GM21381 (cell line): ENCODE data around the gene BRD4.

Experiments
- ATAC-seq: cut with Tn5 transposase; IDR thresholded peaks from one replicate; pipeline ENCODE4 v1.9.1; 2021; ENCODE audit warnings: mild to moderate bottlenecking, moderate library complexity; ENCODE audit not compliant: unreplicated experiment

BRD4 gene

DNA sequence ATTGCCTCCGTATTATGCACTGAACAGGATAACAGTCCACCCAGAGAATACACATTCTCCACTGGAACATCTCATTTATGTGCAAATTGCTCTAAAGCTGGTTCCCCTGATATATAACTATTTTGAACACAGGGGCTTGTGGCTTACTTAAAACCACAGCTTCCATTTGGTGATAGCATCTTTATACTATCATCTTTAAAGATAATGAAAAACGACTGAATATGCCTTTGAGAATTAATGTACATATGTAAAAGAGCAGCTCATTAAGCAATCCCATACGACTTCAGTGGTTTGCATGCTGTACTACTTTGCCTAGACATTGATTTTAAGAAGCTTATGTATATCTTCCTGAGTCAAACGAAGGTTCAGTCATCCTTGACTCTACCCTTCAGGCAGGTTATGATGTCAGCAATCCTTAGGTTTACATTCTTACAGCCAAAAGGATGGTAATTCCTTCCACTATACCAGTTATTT, 40.8 kb downstream of the BRD4 start:
- no peak for ATAC-seq

DNA sequence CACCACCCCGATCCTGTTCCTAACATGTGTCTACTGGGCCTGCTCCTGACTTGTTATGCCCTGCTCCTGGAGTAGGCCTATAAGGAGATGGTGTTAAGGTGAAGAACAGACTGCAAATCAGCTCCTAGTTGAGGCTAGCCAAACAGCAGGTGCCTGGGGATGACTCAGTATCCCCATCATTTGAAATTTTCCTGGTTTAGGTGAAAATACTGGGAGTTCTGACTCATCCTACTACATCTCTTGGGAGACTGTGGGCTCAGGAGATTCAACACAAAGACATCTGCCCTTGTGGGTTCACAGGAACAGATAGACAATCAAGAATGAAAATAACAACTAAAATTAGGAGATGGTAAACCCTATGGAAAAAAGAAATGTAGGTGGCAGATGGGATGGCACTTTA, 41.2 kb downstream of the BRD4 start:
- ATAC-seq = no peak

DNA sequence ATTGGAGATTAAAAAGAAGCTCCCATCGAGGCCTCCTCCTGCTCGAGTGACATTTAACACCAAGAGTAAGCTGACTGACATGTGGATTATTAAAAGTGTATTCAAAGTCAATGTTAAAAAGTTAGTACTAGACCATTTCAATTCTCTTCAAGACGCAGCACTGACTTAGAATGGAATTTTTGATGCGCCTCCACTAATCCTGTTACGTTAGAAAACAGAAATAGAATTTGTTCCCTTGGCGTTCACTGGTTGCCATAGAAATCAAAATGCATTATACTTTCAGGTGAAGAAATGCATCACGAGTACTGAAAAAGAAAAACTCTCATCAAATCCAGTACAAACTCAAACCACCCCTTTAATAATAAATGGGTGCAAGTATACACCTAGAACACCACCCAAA, 42.2 kb downstream of the BRD4 start:
- ATAC-seq = no peak

DNA sequence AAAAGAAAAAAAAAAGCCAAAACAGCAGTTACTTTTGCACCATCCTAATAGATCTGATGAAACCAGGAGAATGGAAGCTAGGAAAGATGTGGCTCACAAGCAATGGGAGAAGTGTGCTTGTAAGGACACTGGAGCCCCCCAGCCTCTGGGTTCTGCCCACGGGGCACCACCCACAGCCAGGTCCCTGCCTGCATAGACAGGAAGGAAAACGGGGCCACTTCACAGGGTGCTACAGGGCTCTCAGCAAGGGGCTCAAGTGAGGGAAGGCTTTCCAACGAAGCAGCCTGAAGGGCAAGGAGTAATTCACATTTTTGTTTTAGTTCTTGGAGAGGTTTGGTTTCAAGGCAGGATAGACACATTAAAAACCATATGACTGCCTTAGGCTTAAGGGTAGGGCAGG, 42.7 kb downstream of the BRD4 start:
- no peak for ATAC-seq

DNA sequence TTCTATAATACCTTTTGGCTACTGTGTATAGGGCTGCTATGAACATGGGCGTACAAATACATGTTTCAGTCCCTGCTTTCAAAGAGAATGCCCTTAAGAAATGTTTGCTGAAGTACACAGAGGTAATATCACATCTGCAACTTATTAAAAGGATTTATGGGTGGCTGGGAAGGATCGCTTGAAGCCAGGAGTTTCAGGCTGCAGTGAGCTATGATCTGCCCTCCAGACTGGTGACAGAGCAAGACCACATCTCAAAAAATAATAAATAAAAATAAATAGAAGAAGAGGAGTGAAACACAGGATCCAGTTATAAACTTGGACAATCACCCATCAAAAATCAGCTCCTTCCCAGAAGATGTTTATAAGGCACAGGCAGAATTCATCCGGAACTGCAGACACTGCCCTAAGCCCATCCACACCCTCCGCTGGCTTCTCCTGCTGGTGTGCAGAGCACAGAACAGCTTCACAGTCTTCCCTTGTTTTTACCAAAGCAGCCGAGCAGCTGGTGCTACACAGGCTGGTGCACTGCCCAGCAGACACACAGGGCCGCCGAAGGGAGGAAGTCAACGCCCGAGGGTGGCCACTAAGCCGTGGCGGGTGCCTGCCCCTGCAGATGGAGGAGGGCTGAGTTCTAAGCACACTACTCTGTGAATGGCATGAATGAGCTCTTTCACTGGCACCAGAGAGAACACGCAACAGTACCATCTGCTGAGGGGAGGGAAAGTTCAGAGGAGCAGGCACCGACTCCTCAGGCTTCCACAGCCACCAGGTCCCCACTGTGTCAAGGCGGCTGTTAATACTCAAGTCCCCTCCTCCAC, 44.0 kb downstream of the BRD4 start:
- ATAC-seq = no peak

DNA sequence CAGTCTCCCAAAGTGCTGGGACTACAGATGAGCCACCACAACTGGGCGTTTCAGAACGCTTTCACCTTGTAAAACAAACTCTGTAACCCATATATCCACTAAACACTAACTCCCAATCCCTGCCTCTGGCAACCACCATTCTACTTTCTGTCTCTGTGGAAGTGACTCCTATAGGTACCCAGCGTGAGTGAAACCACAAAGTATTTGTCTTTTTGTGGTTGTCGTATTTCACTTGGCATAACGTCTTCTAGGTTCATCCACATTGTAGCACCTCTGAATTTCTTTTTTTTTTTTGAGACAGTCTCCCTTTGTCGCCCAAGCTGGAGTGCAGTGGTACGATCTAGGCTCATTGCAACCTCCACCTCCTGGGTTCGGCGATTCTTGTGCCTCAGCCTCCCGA, 44.8 kb downstream of the BRD4 start:
- ATAC-seq = no peak

DNA sequence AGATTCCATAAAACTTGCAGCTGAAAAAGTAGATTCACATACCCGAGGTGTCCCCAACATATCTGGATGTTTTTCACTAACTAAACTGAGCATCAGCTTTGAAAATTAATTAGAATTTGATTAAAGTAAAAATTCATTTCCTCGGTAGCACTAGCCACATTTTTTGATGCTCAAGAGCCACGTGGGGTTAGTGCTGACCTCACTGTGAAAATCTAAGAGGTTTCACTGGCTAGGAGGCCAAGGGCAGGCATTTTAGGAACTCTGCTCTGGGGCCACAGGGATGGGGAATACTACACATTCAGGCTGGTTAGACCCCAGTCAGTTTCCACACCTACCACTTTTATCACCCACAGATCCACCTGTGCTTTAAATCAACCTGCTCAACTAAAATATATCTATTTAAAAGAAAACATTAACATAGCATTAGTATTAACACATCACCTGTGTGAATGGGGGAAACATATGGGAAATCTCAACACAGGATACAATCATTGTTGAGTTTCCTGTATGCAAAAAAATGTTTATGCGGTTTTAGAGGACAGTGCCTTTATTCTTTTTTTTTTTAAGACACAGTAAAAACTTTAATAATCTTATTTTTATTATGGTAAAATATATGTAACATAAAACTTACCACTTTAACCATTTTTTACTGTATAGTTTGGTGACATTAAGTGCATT, 45.5 kb downstream of the BRD4 start:
- ATAC-seq = no peak

DNA sequence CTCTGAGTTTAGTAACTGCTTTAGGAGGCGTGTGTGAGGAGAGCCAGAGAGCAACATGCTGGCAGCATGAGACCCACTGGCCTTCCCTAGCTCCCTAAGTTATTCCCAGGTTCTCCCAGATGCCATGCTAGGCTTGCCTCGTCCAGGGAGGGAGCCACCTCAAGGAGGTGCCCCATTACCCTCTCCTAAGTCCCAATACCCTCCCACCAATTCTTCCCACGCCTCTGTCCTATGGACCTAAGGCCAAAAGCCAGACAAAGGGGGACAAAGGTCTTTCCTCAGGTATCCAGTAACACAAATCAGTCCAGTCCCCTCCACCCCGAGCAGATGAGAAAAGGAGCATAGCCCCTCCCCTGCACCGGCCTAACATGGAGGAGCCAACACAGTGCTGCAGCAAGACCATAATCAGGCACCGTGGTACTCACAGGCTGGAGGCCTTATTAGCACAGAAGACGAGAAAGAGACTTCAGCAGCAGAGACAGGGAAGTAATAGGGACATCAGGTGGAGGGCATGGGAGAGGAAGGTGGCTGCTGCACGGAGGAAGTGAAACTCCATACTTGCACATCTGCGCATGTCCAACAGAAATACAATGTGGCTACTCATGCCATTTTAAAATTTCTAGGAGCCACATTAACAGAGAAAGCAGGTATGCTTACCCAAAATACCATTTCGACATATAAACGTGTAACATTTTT, 46.3 kb downstream of the BRD4 start:
- ATAC-seq = no peak

DNA sequence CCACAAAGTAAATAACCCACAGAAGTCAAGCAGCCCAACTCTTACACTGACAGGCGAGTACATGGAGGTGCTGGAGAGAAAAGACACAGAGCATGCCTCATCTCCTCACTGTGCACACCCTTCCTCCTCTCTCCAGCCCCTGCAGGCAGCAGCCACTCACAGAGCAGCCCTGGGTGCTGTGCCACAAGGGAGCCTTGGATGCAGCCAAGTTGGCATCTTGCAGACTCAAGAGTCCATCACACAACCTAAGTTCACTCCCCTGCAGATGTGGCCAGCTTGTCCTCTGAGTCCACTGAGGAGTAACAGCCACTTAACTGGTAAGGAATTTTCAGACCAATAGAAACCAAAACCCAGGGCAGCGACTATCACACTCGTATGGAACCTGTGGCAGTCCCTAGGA, 47.4 kb downstream of the BRD4 start:
- no peak for ATAC-seq

DNA sequence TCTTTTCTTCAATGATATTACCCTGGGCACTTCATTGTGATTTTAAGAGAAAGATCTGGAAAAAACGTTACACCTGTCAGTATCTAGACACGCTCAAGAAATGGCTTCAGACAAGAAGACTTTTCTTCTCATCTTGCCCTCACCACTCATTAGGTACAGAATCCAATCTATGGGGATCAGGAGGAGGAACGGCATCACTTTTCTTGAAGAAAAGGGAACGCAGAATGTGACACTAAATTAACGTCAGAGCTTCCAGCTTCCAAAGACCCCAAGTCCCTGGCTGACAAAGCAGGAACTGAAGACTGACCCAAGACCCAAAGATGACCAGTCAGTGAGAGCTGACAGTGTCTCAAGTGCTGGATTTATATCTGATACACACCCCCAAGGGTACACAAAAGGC, 48.2 kb downstream of the BRD4 start:
- no peak for ATAC-seq

DNA sequence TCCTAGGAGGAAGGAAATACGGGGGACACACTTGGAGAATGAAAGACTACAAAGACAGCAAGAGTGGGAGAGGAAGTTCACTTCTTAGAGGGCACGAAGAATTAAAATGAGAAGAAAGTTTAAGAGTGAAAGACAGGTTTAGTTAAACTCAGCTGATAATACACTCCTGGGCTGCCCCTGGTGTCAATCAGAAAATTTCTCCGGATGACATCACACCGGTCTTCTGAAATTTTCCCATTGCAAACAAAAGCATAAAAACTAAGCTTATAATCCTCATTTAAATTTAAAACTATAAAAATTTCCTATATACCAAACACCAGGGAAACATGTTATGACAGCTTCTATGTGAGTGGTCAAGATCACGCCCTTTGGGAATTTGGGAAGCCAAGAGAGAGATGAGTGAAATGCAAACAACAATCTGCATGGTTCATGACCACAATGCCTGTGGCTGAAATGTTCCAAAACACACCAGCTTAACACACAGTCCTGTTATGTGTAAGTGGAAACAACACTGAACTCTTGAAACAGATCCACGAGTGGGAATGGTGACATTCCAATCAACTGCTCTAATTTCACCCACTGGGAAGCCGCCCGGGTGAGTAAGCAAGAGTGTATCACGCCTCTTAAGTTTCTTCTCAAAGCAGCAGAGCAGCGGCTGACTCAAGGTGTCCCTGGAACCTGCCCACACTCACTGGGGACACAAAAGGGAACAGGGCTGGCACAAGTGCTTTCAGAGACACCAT, 49.0 kb downstream of the BRD4 start:
- no peak for ATAC-seq

DNA sequence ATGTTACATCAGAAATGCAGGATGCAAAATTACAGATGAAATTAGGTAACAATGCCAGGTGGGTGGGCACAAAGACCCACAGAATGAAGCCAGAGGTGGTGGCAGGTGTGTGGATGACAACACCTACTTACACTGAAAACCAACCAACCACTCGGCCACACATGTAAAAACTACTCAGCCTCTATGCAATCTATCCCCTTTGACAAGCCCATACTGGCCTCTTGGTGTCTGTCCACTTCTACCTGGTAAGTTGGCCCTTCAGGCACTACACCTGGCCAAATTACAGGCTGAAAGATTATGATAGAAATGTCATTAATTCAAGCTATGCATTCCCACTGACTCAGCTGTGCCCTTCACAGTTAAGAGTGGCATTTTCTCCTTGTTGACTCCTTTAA, 50.0 kb downstream of the BRD4 start:
- no peak for ATAC-seq

DNA sequence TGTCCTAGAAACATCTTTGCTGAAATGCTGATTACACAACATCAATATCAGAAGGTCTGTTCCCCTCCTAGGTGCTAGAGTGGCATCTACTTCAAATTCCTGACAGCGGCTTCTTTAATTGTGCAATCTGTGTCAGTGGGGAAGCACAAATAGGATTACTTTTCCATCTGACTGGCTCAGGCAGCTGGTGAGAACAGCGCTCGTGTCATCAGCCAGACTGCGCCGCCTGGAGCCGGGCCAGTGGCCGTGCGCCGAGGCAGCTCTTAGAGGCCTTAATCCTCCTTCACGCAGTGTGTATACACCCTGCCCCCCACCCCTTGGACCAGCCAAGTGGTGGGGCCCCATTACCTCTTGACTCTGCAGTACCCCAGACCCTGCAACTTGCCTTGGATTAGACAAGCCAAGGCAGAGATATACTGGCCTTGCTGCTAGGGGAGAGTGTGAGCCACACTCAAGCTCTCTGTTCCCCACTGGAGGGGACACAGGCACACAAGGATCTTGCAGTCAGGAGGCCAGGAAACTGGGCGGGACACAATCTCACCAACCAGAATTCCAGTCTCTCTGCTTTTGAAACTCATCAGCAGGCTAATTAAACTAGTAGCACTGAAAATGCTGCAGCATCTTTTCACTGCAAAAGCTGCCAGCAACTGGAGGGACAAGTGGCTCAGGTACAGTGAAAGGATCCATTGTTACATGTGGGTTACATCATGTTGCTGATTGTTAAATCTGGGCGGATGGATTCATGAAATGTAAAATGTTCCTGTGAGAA, 51.2 kb downstream of the BRD4 start:
- no peak for ATAC-seq

DNA sequence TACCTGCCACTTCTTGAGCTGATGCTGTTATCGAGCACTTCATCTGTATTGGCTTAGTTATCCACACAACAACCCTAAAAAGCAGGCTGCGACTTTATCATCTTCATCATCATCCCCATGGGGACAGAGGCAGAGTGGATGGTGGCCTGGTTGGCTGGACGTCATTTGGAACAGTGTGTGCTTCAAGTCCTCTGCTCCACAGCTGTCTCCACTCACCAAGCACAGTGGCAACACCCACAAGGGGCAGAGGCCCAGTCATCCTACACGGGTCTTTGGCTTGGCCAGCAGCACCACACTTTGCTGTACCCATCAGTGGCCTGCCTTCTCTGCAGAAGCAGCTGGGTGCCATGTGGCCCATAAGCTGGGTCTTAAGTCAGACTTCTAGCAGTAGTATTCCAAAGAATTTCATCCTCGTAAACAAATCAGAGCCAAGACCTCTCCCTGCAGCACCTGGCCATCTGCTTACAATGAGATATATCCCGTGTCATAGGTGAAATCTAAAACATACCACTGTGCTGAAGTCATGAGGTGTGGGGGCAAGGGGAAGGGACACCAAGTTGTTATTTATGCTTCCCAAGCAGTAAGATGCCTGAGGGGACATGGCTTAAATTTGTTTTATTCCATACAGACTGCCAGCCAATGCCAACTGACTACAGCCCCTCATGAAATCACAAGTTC, 52.2 kb downstream of the BRD4 start:
- no peak for ATAC-seq

DNA sequence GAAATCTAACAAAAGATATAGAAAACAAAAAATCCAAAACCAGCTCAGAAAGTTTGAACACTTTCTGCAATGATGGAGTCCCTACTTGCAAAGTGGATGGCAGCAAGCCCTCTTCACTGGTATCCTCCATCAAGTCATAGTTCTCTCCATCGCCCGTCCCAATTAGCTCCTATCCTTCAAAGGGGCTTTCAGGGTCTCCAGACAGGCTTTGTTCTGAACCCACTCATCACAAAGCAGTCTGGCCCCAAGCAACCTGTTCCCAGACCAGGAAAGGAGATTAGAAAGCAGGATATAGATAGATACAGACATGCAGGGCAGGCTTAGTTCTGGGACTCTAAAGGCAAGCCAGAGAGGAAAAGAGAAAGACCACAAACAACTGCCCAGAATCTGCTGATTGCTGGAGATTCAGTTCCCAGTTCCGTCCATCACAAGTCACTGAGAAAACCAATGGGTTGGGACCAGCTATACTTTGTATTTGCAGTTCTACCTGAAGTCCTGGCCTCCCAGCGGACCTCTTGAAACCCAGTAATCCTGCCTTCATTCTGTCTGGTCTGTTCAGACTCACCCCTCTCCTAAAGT, 52.9 kb downstream of the BRD4 start:
- ATAC-seq = no peak

DNA sequence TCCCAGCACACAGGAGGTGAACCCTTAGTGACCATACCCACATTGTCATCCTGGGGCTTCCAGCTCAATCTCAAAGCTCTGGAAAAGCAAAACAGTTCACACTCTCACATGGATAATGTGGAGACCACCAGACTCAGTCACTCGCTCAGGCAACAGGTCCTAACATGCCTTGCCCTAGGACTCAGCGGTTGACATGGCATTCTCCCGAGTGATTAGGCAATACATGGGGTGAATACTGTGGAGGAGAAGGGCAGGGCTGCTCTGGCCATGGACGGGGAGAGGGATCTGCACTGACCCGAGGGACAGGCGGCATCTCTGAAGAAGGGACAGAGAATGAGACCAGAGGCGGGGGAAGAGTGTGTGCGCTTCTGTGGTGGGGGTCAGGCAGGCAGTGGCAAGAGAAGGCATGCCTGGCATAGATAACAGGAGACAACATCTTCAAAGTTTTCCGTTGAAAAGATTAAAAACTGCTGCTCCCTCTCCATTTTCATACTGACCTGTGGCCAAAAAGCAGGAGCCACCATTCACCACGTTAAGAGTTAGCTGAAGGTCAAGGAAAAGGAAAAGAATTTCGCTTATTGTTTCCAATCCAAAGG, 55.6 kb downstream of the BRD4 start:
- ATAC-seq = no peak

DNA sequence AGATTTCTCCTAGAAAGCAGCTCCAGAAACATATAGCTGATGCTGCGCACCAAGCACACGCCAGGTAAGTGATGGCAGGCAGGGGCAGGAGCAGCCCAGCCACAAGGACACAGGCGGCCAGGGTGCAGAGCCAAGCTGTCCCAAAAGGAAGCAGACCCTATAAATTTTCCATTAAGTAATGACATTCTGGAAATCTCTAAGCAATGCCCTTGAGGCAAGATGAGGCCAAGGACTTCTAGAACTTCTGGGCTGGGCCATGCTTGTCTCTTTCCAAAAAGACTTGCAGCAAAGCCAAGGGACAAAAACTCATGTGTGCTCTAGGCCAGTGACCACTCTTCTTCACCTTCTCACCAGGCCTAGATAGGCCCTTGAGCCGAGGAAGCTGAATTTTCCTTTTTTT, 57.9 kb downstream of the BRD4 start:
- ATAC-seq = no peak

DNA sequence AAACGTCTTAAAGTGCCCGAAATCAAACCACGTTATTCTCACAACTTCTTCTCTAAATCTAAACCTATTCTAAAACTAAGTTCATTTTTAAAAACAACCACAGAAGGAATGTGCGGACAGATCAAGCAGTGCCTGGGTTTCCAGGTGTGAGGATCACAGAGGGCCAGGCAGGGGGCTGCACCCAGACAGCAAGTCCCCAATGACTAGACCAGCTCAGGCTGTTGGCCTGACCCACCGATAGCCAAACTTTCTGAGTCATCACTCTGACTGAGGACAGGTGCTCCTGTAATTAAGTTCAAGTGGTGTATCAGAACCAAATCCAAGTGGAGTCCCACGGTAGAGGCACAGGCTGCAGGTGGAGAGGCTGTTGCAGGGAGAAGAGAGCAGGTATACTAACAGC, 62.5 kb downstream of the BRD4 start:
- ATAC-seq = no peak

DNA sequence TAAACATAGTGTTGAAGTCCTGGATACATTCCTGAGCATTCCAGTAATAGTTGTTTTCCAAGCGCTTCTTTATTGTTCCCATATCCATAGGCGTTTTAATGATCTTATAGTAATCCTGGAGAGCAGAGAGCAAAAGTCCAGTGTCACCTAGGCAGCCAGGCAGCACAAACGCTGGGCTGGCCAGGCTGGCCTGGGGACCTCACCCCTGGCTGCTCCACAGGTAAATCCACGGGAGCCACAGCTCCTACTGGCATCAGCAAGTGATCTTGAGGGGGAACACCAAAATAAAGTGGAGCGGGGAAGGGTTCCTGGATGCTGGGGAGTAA, 63.4 kb downstream of the BRD4 start:
- ATAC-seq = no peak
